HG03025 (cell line): Measurements from ENCODE around the gene DNLZ.

ENCODE experiments used
- ATAC-seq: cut with Tn5 transposase; IDR thresholded peaks from one replicate; pipeline ENCODE4 v1.9.1; 2021; ENCODE audit warnings: mild to moderate bottlenecking, moderate library complexity; ENCODE audit not compliant: unreplicated experiment, low FRiP score

DNLZ gene

GRCh38 chr9:136397643-136398042 lies 34.1 kb upstream of the DNLZ start:
- no peak for ATAC-seq

GRCh38 chr9:136396219-136396515 lies 32.6 kb upstream of the DNLZ start:
- no peak for ATAC-seq

- ATAC-seq, result no peak
These were observed 32.0 kb upstream of the DNLZ start for GRCh38 chr9:136395345-136396218.

DNA sequence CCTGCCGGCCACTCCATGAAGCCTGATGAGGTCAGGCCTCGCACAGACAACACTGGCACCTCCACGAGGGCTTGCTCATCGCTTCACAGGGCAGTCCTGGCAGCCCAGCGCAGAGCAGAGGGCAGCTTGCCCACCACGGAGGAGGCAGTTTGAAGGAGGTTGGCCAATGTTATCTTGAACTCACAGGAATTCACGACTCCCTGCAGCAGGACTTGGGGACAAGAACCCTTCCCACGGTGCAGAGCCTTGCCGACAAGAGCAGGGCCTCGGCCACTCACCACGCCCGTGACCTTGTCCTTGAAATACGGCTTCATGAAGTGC lies 31.4 kb upstream of the DNLZ start:
- ATAC-seq, result no peak

- no peak for ATAC-seq
These were observed 30.9 kb upstream of the DNLZ start for GRCh38 chr9:136394312-136395019.

DNA sequence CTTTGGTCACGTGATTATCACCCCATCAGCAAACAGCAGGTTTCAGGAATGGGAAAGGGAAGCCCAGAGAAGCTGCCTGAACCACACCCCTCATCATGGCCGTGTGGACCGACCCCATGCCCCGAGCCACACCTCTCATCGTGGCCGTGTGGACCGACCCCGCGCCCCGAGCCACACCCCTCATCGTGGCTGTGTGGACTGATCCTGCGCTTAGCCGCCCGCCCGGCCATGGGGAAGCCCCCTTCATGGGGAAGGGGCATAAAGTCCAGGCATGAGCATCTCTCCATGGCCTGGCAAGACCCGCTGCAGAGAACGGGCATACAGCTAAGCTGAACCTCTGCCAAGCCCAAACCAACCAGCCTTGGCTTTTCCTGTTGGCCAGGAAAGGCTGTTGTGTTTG lies 30.0 kb upstream of the DNLZ start:
- no peak for ATAC-seq

GRCh38 chr9:136392538-136393449 lies 29.2 kb upstream of the DNLZ start:
- no peak for ATAC-seq

GRCh38 chr9:136391737-136392537 lies 28.4 kb upstream of the DNLZ start:
- ATAC-seq, result no peak

DNA sequence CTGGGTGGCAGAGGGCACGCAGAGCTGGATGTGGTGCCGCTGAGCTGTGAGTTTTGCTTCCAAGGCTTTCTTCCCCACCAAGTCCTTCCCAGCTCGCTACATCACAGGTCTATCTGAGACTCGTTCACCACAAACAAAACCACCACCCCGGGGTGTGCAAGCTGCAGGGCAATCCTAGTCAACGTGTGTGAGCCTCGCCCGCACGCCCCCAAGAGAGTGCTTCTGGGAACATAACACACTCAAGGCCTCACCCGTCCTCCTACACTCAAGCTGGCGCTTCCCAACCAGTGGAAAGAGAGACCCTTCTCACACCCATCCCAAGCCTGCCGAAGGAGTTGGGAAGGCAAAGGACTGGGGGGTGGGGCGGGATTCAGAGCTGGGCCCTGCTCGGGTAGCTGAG lies 25.9 kb upstream of the DNLZ start:
- no peak for ATAC-seq

DNA sequence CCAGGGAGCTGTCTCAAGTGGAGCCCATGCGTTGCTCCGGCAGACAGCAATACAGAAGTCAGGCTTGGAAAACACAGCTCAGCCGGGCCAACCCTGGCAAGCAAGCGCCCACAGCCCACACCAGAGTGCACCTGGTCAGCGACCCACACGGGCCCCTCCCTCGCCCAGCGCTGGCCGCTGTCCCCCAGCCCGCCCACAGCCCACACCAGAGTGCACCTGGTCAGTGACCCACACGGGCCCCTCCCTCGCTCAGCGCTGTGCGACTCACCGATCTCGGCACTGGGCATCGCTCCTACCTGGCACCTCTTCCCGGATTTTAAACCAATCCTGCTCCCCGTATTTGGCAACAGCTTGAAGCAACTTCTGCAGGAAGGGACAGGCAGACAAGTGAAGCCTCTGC lies 23.7 kb upstream of the DNLZ start:
- no peak for ATAC-seq

DNA sequence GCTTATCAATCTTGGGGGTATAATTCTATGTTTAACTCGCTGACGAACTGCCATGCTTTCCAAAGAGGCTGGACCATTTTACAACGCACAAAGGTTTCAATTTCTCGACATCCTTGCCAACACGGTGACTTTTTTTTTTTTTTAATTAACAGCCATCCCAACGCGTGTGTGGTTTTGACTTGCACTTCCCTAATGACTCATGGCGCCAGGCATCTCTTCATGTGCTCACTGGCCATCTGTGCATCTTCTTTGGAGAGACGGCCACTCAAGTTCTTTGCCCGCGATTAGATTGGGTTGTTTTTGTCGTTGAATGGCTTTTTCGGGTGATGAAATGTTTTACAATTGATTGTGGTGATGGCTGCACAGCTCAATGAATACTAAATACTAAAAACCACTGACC lies 22.5 kb upstream of the DNLZ start:
- ATAC-seq, result no peak

DNA sequence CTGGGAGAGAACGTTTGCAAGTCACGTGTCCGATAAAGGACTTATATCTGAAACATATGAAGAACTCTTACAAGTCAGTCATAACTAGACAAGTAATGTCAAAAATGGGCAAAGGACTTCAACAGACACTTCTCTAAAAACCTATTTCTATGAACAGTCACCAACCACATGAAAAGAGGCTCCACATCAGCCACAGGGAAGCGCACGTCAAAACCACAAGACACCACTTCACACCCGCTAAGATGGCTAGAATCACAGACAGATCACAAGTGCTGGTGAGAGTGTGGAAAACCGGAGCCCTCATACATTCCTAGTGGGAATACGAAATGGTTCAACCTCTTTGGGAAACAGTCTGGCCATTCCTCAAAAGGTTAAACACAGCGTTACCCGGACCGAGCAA lies 21.5 kb upstream of the DNLZ start:
- no peak for ATAC-seq

DNA sequence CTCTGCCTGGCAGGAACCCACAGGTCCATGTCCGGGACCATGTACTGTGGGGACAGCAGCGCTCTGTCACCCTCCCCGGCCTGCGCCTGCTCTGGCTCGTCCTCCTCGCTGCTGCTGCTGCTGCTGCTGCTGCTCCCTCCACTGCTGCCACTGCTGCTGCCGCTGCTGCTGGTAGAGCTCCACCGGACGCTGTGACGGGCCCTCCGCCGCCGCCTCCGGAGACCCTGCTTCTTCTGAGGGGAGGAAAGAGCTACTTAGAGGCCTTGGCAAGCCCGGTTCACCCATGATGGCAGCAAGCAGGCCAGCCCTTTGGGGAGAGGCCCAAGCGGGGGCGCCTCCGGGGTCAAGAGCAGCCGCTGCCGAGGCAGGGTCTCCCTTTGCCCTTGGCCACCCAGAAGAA lies 19.9 kb upstream of the DNLZ start:
- ATAC-seq, result no peak

DNA sequence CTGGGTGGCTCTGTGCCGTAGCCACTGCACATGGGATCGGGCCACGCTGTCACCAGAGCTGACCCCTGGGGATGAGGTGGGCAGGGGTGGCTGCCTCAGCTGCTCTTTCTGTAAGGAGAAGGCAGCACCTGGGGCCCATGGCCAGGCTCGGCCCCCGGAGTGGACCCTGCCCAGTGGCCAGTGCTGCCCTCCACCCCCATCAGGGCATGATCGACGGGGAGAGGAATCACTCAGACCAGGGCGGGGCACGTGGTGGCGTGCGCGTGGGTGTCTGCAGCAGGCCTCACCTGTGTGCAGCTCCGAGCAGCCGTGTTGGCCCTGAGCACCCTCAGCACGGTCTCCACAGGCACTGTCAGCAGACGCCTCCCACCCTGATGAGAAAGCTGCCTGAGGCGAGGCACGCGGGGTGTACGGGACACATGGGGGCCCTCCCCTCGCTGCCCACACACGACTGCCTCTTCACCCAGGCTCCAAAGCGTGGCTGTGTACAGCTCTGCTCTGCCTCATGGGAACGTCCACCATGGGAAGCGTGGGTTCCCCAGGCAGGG lies 18.5 kb upstream of the DNLZ start:
- no peak for ATAC-seq

GRCh38 chr9:136381311-136381710 lies 17.8 kb upstream of the DNLZ start:
- no peak for ATAC-seq

DNA sequence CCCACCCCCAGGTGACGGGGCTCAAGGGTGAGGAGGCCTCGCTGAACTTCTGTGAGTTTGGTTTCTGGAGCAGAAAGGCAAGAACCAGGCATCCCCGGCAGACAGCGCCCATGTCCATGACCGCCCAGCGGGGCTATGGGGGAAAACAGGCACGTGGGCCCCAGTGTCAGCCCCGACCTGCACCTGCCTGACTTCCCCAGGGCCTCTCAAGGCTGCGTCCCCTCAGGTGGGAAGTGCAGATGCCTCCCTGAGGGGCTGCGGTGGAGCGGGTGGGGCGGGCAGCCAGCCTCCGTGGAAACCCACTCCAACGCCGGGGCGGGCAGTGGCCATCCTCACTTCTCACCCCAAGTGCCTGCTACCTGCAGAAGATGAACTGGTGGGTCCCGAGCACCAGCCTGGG lies 16.8 kb upstream of the DNLZ start:
- ATAC-seq, result no peak

- no peak for ATAC-seq
These were observed 16.3 kb upstream of the DNLZ start for GRCh38 chr9:136379891-136380290.

GRCh38 chr9:136379401-136379800 lies 15.9 kb upstream of the DNLZ start:
- no peak for ATAC-seq

DNA sequence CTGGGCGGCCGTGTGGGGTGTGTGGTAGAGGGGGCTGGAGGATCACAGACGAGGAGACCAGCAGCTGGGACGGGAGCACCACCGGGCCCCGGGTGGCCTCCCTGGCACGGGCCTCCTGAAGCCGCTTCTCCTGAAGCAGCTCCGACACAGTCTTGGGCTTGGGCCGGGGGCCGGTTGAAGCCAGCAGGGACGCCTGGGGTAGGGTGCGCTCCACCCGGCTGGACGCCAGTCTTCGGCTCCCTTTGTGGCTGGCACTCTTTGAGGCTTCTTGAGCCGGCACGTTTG lies 15.4 kb upstream of the DNLZ start:
- no peak for ATAC-seq

GRCh38 chr9:136378170-136379002 lies 14.8 kb upstream of the DNLZ start:
- ATAC-seq, result no peak
